ENCODE data around the gene SBF2. TPM values are rescaled to one million over a fixed set of nuclear protein-coding genes. Genes with fewer than 3 reads are reported as not detected.

Gene SBF2
- total RNA-seq, 1 donor from 2014 or later, result 24.0 TPM

- FAIRE-seq, result no peak
- H3K27me3 ChIP-seq (ENCODE audit: control insufficient read depth, insufficient read depth, low read length), result no peaks in the 10 kb centered on the region
These were observed 435.2 kb downstream of the SBF2 start for GRCh38 chr11:9858822-9859221.

GRCh38 chr11:9858218-9858617 lies 435.8 kb downstream of the SBF2 start:
- no peak for TF ChIP-seq CTCF (IDR thresholded peaks at IDR 0.05; ENCODE audit: insufficient read depth, low read length, severe bottlenecking)
- H3K36me3 ChIP-seq (ENCODE audit: control insufficient read depth, insufficient read depth, low read length), result peaks cover 1% of the 10 kb centered on the region
- DNase-seq (ENCODE audit: low read depth) (no peak), FAIRE-seq (no peak)
- H3K27me3 ChIP-seq (ENCODE audit: control insufficient read depth, insufficient read depth, low read length), result no peaks in the 10 kb centered on the region
- H3K4me3 ChIP-seq (ENCODE audit: low read depth, low read length), result no peak overlapping the region

More at GRCh38 chr11:9858822-9859221, 435.2 kb downstream of the SBF2 start:
- TF ChIP-seq CTCF (IDR thresholded peaks at IDR 0.05; ENCODE audit: insufficient read depth, low read length, severe bottlenecking), result no peak
- Histone ChIP-seq H3K36me3 (ENCODE audit: control insufficient read depth, insufficient read depth, low read length) (peaks cover 1% of the 10 kb centered on the region), H3K4me3 (ENCODE audit: low read depth, low read length) (no peak overlapping the region)
- no peak for DNase-seq (ENCODE audit: low read depth)

GRCh38 chr11:9855579-9856287 lies 438.3 kb downstream of the SBF2 start:
- no peak overlapping the region for H3K4me3 ChIP-seq (ENCODE audit: low read depth, low read length)
- FAIRE-seq, result no peak
- TF ChIP-seq CTCF (IDR thresholded peaks at IDR 0.05; ENCODE audit: insufficient read depth, low read length, severe bottlenecking), result no peak
- no peak for DNase-seq (ENCODE audit: low read depth)
- H3K36me3 ChIP-seq (ENCODE audit: control insufficient read depth, insufficient read depth, low read length), result peaks cover 1% of the 10 kb centered on the region
- no peaks in the 10 kb centered on the region for H3K27me3 ChIP-seq (ENCODE audit: control insufficient read depth, insufficient read depth, low read length)

- H3K27me3 ChIP-seq (ENCODE audit: control insufficient read depth, insufficient read depth, low read length), result no peaks in the 10 kb centered on the region
- no peak for TF ChIP-seq CTCF (IDR thresholded peaks at IDR 0.05; ENCODE audit: insufficient read depth, low read length, severe bottlenecking)
- peaks cover 3% of the 10 kb centered on the region for H3K36me3 ChIP-seq (ENCODE audit: control insufficient read depth, insufficient read depth, low read length)
- DNase-seq (ENCODE audit: low read depth) (no peak), FAIRE-seq (no peak)
- H3K4me3 ChIP-seq (ENCODE audit: low read depth, low read length), result no peak overlapping the region
These were observed 440.0 kb downstream of the SBF2 start for GRCh38 chr11:9853929-9854552.

GRCh38 chr11:9852465-9852864 lies 441.6 kb downstream of the SBF2 start:
- DNase-seq (ENCODE audit: low read depth) (no peak), FAIRE-seq (no peak)
- no peak for TF ChIP-seq CTCF (IDR thresholded peaks at IDR 0.05; ENCODE audit: insufficient read depth, low read length, severe bottlenecking)
- H3K36me3 ChIP-seq (ENCODE audit: control insufficient read depth, insufficient read depth, low read length), result peaks cover 3% of the 10 kb centered on the region
- no peak overlapping the region for H3K4me3 ChIP-seq (ENCODE audit: low read depth, low read length)
- H3K27me3 ChIP-seq (ENCODE audit: control insufficient read depth, insufficient read depth, low read length), result no peaks in the 10 kb centered on the region

All from bronchial epithelial cell (primary cell).